IMR-90 (cell line): ENCODE measurements around the gene KLK10.

Source experiments
- BHLHE40 ChIP-seq: fragments of 150-350 bp; IDR thresholded peaks from 2 replicates; pipeline ENCODE4 v1.6.1; 2016; ENCODE audit warnings: mild to moderate bottlenecking, low read depth, low read length
- CEBPB ChIP-seq: IDR thresholded peaks from 2 replicates; pipeline ENCODE4 v1.6.1; 2012; ENCODE audit warnings: low read depth, low read length, improper control_type of control experiment
- CHD1 ChIP-seq: IDR thresholded peaks from 2 replicates; pipeline ENCODE4 v1.6.1; 2012; ENCODE audit warnings: low read depth, low read length, improper control_type of control experiment
- FOS ChIP-seq: fragments of 150-350 bp; IDR thresholded peaks from 2 replicates; pipeline ENCODE4 v1.6.1; 2016; ENCODE audit warnings: low read depth, low read length
- MAFK ChIP-seq: IDR thresholded peaks from 2 replicates; pipeline ENCODE4 v1.6.1; 2012; ENCODE audit warnings: low read depth, low read length, improper control_type of control experiment
- MAZ ChIP-seq: IDR thresholded peaks from 2 replicates; pipeline ENCODE4 v1.6.1; 2012; ENCODE audit warnings: low read depth, mild to moderate bottlenecking, low read length, improper control_type of control experiment, moderate library complexity, borderline replicate concordance
- MXI1 ChIP-seq: IDR thresholded peaks from 2 replicates; pipeline ENCODE4 v1.6.1; 2012; ENCODE audit warnings: low read depth, mild to moderate bottlenecking, low read length, moderate library complexity, borderline replicate concordance
- POLR2A ChIP-seq: IDR thresholded peaks from 2 replicates; pipeline ENCODE4 v1.6.1; 2012; ENCODE audit warnings: mild to moderate bottlenecking, low read depth, low read length
- RAD21 ChIP-seq: IDR thresholded peaks from 2 replicates; pipeline ENCODE4 v1.6.1; 2012; ENCODE audit warnings: low read length, improper control_type of control experiment
- RCOR1 ChIP-seq: IDR thresholded peaks from 2 replicates; pipeline ENCODE4 v1.6.1; 2012; ENCODE audit warnings: mild to moderate bottlenecking, low read length, improper control_type of control experiment; ENCODE audit not compliant: insufficient replicate concordance
- RFX5 ChIP-seq: IDR thresholded peaks from 2 replicates; pipeline ENCODE4 v1.8.0; 2012; ENCODE audit warnings: low read depth, mild to moderate bottlenecking, low read length, moderate library complexity
- SMC3 ChIP-seq: fragments of 150-350 bp; IDR thresholded peaks from 2 replicates; pipeline ENCODE4 v1.6.1; 2016; ENCODE audit warnings: low read depth, mild to moderate bottlenecking, antibody characterized with exemption, low read length, moderate library complexity
- TF ChIP-seq, protein P1 (sequence below): conservative IDR thresholded peaks from 2 replicates; pipeline ENCODE4 v1.5.1; 2012; ENCODE audit warnings: mild to moderate bottlenecking, low read depth, low read length, improper control_type of control experiment
- TF ChIP-seq, protein P2 (sequence below): fragments of 150-350 bp; IDR thresholded peaks from 2 replicates; pipeline ENCODE4 v1.6.1; 2017; ENCODE audit warnings: mild to moderate bottlenecking, antibody characterized with exemption, low read length, low read depth

DNA sequence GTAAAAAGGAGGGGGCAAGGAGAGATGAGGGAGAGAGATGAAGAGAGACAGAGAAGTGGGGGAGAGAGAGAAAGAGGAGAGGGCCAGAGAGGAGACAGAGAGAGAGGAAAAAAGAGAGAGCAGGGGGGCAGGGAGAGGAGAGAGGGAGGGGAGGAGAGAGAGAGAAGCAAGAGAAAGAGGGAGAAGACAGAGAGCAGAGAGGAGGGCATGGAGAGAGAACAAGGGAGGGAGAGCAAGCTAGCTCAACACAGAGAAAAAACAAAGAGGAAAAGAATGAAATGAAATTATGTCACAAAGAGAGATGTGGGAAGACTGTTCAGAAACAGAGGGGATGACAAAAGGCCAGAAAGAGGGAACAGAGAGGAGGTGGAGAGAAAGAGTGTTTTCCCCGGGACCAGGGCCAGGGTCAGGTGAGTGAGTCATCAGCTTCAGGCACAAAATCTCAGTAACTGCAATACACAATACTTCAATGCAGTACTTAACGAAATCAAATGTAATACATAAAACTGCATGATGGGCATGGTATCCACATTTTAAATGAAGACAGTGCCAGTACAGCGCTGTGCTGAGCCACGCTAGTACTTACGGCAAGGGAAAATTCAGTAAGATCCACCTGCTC is 40.6 kb downstream of the KLK10 start:
- TF ChIP-seq RAD21 (no peak), POLR2A (no peak), MAZ (no peak), SMC3 (no peak), FOS (no peak), MAFK (no peak), RFX5 (no peak), RCOR1 (no peak), CEBPB (no peak), BHLHE40 (no peak), MXI1 (no peak), CHD1 (no peak)
- TF ChIP-seq, protein P1, sequence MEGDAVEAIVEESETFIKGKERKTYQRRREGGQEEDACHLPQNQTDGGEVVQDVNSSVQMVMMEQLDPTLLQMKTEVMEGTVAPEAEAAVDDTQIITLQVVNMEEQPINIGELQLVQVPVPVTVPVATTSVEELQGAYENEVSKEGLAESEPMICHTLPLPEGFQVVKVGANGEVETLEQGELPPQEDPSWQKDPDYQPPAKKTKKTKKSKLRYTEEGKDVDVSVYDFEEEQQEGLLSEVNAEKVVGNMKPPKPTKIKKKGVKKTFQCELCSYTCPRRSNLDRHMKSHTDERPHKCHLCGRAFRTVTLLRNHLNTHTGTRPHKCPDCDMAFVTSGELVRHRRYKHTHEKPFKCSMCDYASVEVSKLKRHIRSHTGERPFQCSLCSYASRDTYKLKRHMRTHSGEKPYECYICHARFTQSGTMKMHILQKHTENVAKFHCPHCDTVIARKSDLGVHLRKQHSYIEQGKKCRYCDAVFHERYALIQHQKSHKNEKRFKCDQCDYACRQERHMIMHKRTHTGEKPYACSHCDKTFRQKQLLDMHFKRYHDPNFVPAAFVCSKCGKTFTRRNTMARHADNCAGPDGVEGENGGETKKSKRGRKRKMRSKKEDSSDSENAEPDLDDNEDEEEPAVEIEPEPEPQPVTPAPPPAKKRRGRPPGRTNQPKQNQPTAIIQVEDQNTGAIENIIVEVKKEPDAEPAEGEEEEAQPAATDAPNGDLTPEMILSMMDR, result no peak
- TF ChIP-seq, protein P2, sequence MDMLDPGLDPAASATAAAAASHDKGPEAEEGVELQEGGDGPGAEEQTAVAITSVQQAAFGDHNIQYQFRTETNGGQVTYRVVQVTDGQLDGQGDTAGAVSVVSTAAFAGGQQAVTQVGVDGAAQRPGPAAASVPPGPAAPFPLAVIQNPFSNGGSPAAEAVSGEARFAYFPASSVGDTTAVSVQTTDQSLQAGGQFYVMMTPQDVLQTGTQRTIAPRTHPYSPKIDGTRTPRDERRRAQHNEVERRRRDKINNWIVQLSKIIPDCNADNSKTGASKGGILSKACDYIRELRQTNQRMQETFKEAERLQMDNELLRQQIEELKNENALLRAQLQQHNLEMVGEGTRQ, result no peak
